Fibroblast of skin of left quadriceps (primary cell): Measurements from ENCODE around the gene ACTR3C.

Source experiments
- DNase-seq, 2 experiments: peaks; one replicate each; pipeline ENCODE4 v3.0.0-alpha.2; 2013; ENCODE audit warnings: low read depth in 2 of 2

ACTR3C gene

GRCh38 chr7:150359622-150360362 lies 36.4 kb upstream of the ACTR3C start:
- no peak for DNase-seq

DNA sequence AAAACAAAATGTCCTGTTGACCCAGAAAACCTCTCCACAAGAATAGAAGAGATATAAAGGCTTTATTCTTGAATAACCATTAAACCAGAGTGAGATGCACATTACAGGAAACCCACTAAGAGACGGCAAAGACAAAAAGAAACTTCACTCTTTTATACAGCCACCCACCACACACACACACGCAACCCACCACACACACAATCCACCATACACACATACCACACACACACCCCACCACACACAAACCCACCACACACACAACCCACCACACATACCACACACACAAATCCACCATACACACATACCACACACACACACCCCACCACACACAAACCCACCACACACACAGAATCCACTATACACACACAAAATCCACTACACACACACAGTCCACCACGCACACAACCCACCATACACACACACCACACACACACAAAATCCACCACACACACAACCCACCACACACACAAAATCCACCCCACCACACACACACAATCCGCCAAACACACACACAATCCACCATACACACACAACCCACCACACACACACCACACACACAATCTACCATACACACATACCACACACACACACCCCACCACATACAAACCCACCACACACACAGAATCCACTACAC lies 35.8 kb upstream of the ACTR3C start:
- DNase-seq, result no peak

DNA sequence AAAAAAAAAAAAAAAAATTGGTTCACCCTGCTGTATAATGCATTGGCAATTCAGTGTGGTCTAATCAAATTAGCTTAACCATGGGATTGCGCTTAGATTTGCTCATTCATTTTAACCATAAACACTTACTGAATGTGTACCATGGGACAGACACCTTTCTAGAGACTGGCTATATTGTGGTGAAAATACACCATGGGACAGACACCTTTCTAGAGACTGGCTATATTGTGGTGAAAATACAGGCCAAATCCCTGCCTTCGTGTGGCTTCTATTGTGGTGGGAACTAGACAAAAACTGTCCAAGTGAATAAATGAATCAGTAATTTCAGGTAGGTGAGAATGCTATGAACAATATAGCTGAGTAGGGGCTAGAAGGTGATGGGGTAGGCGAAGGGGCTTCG lies 35.1 kb upstream of the ACTR3C start:
- no peak for DNase-seq

DNA sequence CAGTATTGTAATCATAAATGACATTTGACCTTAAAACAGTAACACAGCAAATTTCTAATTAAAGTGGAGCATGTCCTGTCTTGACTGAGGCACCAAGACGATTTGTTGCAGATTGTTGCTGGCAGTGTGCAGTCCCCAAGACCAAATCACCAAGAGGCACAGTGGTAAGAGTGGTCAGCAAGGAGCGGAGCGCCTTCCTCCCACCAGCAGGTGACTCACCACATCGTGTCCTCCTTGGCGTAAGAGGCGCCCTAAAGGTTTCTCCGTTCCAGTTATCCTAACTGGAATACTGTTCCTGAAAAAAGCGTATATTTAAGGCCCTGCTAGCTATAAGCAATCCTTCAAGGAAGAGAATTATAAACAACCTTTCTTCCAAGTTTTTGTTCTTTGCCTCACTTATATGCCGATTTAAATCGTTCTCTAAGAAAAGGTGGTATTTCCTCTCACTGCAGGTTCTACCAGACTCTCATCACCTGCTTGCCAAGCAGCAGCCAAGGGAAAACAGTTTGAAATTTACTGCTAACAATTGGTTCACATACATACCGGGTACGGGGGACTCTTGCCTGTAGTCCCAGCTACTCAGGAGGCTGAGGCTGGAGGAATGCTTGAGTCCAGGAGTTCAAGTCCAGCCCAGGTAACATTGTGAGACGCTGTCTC lies 34.6 kb upstream of the ACTR3C start:
- DNase-seq, result no peak

GRCh38 chr7:150357270-150357669 lies 33.9 kb upstream of the ACTR3C start:
- DNase-seq, result no peak

- no peak for DNase-seq
These were observed 33.0 kb upstream of the ACTR3C start for GRCh38 chr7:150356265-150356897.

DNA sequence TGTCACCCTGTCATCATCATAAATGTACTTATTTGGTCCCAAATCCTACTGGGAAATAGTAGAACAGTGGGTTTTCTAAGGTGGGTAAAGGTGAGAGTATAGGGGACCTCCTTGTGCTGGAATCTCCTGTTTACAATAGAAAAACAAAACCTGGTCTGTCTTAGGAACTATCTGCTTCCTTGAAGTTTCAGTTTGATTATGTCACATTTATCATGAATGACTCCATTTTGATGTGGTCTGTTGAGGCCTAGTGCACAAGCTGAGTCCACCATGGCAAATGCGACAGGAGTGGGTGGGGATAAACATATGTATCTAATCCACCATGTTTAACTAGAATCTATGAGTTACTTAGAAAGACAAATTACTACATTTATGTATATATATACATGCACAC lies 32.3 kb upstream of the ACTR3C start:
- DNase-seq, result no peak

DNA sequence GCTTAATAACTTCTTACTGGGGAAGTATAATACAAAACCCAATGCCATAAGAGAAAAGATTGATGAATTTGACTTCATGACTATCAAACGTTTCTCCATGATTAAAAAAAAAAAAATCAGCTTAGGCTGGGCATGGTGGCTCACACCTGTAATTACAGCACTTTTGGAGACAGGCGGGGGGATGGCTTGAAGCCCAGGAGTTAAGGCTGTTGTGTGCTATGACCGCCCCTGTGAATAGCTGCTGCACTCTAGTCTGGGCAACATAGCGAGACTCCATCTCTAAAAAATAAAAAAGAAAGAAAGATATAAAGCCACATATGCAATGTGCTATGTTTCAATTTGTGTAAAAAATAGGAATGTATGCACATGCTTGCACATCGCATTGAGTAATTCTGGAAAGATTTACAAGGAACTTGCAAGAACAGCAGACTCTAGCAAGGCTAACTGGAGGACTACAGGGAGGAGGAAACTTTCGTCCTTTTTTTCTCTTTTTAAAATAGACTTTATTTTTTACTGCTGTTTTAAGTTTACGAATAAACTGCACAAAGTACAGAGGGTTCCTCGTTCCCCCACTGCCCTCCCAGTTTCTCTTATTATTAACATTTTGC lies 28.3 kb upstream of the ACTR3C start:
- DNase-seq, result no peak

GRCh38 chr7:150346922-150347321 lies 23.6 kb upstream of the ACTR3C start:
- DNase-seq, result no peak

DNA sequence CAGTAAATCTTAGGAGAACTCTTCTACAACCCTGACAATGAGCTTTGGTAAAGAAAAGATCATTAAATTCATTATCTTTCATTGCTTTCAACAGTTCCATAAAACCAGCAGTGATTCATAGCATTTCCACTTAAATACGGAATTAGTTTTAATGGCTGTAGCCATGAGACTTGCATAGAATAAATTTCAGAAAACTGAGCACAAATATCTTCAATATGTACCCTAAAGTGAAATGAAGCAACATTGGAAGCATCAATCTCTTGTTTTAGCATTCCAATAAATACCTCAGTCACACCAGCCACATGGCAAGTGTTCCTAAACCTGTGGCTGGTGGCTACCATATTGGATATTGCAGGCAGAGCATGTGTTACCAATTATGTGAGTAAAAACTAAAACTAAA lies 21.7 kb upstream of the ACTR3C start:
- peak in 1 of 2 experiments; percentile 39 for DNase-seq

- DNase-seq, result no peak
These were observed 21.0 kb upstream of the ACTR3C start for GRCh38 chr7:150344299-150344698.

- DNase-seq, result no peak
These were observed 19.9 kb upstream of the ACTR3C start for GRCh38 chr7:150343225-150343624.

DNA sequence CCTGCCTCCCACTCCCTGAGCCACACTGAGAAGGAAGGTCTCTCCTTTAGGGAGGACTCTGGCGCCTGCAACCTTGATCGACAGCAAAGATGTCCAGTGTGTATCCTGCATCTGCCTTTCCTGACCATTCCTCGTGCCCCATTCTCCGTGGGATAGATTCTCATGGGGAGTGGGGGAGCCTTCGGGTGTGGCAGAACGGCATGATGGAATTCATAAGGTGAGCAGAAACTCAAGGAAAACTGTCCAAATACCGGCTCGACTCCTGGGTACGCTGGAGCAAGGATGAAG lies 18.7 kb upstream of the ACTR3C start:
- DNase-seq, result no peak

DNA sequence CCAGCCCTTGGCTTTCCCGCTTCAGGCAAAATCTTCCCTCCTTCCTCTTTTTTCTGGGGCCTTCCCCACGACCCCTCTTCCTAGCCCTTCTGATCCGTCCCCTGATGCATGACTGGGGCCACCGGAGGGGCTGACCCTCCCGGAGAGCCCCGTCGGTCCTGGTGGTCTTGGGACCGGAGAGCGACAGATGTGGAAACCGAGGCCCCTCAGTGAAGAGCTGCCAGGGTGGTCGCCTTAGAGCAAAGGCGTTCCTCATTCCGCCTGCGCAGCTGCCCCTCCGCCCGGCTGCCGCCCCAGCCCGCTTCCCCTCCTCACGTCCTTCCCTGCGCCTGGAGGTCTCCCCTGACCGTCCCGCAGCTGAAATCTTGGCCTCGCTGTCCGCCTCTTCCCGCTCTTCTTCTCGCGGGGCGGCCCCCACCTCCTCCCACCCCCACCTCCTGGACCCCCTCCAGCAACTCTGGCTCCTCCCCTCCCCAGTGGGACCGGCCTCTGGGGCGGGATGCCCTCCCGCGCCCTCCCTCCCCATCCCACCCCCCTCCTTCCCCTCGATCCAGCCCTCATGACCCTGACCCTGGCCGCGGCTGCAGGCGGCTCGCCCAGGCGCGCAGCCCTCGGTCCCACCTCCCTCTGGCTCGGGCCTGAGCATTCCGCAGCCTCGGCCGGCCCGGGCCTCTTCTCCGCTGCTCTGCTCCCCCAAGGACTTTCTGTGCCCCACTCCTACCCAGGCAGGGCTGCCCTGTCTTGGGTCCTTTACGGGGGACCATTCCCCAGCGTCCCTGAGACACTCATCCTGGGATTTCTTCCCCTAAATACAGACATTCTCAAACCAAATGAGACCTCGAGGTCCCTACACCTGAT lies 18.1 kb upstream of the ACTR3C start, which contains the start of gene RARRES2:
RARRES2 (minus strand) TSS at position 367 of the 858 bp plus-strand sequence. CDS start 1,020 bp downstream, outside the sequence.
- DNase-seq, result no peak

- no peak for DNase-seq
These were observed 17.5 kb upstream of the ACTR3C start for GRCh38 chr7:150340875-150341262.

GRCh38 chr7:150340024-150340749 lies 16.8 kb upstream of the ACTR3C start:
- no peak for DNase-seq

DNA sequence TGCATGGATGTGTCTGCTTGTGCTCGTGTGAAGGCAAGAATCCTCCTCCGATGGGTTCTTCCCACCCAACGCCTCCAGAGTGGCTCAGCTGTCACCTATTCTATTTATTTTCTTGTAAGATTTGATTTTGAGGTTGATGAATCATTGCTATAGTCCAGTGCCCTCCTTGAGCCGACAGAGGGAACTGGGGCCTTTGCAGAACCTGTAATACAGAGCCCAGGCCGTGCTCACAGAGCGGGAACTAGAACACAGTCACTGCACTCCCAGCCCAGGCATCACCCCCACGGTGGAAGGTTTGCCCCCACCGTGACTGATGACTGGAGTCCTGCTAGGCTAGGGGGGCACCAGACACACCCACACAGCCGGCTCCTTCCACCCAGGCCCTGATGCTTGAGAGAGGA lies 16.1 kb upstream of the ACTR3C start:
- DNase-seq, result no peak

DNA sequence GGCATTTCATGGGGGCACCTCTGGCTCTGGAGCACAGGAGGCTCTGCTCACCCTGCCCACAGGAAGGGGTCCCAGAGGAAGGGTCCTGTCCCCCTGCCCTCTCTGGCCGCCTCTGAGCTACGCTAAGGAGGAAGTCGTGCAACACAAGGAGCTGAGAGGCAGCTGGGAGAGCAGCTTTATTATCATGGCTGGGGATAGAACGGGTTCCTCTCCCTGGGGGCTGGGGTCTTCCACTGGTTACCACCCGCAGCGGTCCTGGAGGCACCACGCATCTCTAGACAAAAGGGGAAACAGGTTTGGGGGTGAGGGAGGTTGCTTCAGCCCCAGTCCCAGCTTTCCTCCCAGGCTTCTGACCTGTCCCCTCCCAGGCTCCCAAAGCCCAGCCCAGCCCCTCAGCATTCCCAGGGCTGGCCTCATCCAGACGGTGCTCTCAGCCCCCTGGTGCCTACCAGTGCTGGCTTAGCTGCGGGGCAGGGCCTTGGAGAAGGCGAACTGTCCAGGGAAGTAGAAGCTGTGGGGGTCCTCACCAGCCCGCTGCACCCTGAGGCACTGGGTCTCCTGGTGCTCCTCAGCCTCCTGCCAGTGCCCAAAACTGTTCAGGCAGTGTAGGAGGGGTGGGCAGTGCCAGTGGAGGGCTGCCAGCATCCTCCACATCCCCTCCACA lies 15.0 kb upstream of the ACTR3C start:
- no peak for DNase-seq

DNA sequence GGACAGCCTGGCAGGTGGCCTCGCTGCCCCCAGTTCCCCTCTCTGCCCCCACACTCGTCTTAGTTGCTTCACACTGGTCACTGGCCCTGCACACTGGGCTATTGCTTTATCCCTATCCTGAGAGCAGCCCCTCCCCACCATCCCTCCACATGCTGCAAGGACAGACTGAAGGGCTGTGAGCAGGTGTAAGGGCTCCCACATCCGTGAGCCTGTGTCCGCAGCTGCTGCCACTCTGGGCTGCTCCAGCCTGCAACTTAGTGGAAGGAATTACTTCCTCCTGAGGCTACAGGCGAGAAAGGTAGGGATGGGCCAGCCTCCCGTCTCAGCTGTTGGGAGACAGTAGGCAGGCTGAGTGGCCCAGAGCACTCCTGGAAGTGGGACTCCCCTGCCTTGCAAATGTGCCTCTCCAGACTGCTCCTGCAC lies 14.3 kb upstream of the ACTR3C start:
- no peak for DNase-seq

GRCh38 chr7:150337179-150337578 lies 13.8 kb upstream of the ACTR3C start:
- no peak for DNase-seq
